GM19372 (cell line): ENCODE results near the gene PERCC1.
"Not testable (repeated sequence)": the region's sequence is repeated elsewhere in the genome, so short reads cannot be mapped to it uniquely, and the experiment has no call there.

Experiments used
- ATAC-seq: cut with Tn5 transposase; IDR thresholded peaks from one replicate; pipeline ENCODE4 v1.9.1; 2021; ENCODE audit warnings: mild to moderate bottlenecking, low read depth, moderate library complexity; ENCODE audit not compliant: unreplicated experiment

Gene PERCC1

GRCh38 chr16:1432388-1433262, 1.7 kb downstream of the PERCC1 start:
- ATAC-seq = no peak

- ATAC-seq = no peak
Observed at GRCh38 chr16:1433263-1433560, 2.3 kb downstream of the PERCC1 start.

GRCh38 chr16:1433756-1434155, 2.9 kb downstream of the PERCC1 start:
- ATAC-seq = no peak

- ATAC-seq = no peak
Observed at GRCh38 chr16:1434644-1435592, 4.0 kb downstream of the PERCC1 start.

- ATAC-seq = no peak
Observed at GRCh38 chr16:1435921-1436697, 5.2 kb downstream of the PERCC1 start.

- ATAC-seq = no peak
Observed at GRCh38 chr16:1436731-1437355, 6.0 kb downstream of the PERCC1 start.

GRCh38 chr16:1437606-1438005, 6.7 kb downstream of the PERCC1 start:
- ATAC-seq = no peak

GRCh38 chr16:1438229-1439057, 7.6 kb downstream of the PERCC1 start:
- ATAC-seq = no peak

GRCh38 chr16:1439058-1439698, 8.3 kb downstream of the PERCC1 start:
- ATAC-seq = no peak

GRCh38 chr16:1439699-1440074, 8.8 kb downstream of the PERCC1 start:
- ATAC-seq = not testable (repeated sequence)

- ATAC-seq = no peak
Observed at GRCh38 chr16:1441391-1441829, 10.5 kb downstream of the PERCC1 start.

GRCh38 chr16:1442697-1443096, 11.8 kb downstream of the PERCC1 start:
- ATAC-seq = no peak

- no peak for ATAC-seq
Observed at GRCh38 chr16:1443403-1443973, 12.6 kb downstream of the PERCC1 start.

GRCh38 chr16:1443980-1444729, 13.3 kb downstream of the PERCC1 start, which contains the start of gene CCDC154:
TSS of gene CCDC154 (minus strand) at chr16:1444556. CDS start at chr16:1444322, 234 bp downstream.
- ATAC-seq = no peak

- ATAC-seq = no peak
Observed at GRCh38 chr16:1444730-1445517, 14.0 kb downstream of the PERCC1 start.

- ATAC-seq = no peak
Observed at GRCh38 chr16:1445518-1446203, 14.8 kb downstream of the PERCC1 start.
